GM12878 (cell line): ENCODE measurements around the gene HMCN2. TPM values are rescaled to one million over a fixed set of nuclear protein-coding genes. Genes with fewer than 3 reads are reported as not detected.

Experiments used
- ATAC-seq: fragments of 200-7000 bp; cut with Tn5 transposase; 3 replicates; pipeline ENCODE4 v1.9.1; 2020; ENCODE audit warnings: mild to moderate bottlenecking, moderate library complexity
- BruUV-seq: library from RNA; stranded (reverse); fragments of 400-500 nt; replicated peaks from 2 replicates; lab custom pipeline; 2021; lab: Mats Ljungman, UMichigan
- CTCF ChIA-PET: fragments of 300-600 bp; sonication (Branson Sonifier 250); formaldehyde crosslinking; extraction: SDS; loops from one replicate; lab custom pipeline; 2021; ENCODE audit warnings: inconsistent platforms; lab: Yijun Ruan, JAX
- POLR2A ChIA-PET: fragments of 350-600 bp; formaldehyde crosslinking; extraction: SDS; loops from one replicate; lab custom pipeline; 2021; ENCODE audit warnings: inconsistent platforms; lab: Charles Lee
- RAD21 ChIA-PET: fragments of 300-600 bp; sonication (Branson Sonifier 250); formaldehyde crosslinking; loops from one replicate; lab custom pipeline; 2023; ENCODE audit warnings: antibody characterized with exemption; ENCODE audit not compliant: unreplicated experiment; lab: Charles Lee
- SMC1A ChIA-PET: fragments of 300-600 bp; sonication (Branson Sonifier 250); formaldehyde crosslinking; loops from one replicate; lab custom pipeline; 2023; ENCODE audit not compliant: unreplicated experiment, uncharacterized antibody; lab: Charles Lee
- DNase-seq: peaks from one replicate; pipeline ENCODE4 v3.0.0-alpha.2; 2011; ENCODE audit warnings: low read depth, low spot score
- FAIRE-seq: peaks from 3 replicates; lab custom pipeline; 2011; peaks lifted over from hg19 to GRCh38; lab: Jason Lieb, UNC
- H2AFZ ChIP-seq: 2 replicates; pipeline ENCODE4 v1.6.0; 2011; ENCODE audit warnings: low read depth, low read length, control low read depth; ENCODE audit not compliant: control insufficient read depth
- H3K27ac ChIP-seq: 2 replicates; pipeline ENCODE4 v1.5.1; 2011; ENCODE audit warnings: control low read depth; ENCODE audit not compliant: control insufficient read depth, insufficient read depth
- H3K27me3 ChIP-seq, 2 experiments: replicated peaks in 1 of 2; 2 replicates each; pipeline versions ENCODE4 v1.6.0 to v1.6.1; 2011; ENCODE audit warnings: low read length in 1 of 2; ENCODE audit not compliant: control insufficient read depth in 2 of 2, insufficient read depth in 2 of 2
- H3K36me3 ChIP-seq, 2 experiments: 2 replicates each; pipeline ENCODE4 v1.5.1; 2011; ENCODE audit warnings: low read length in 1 of 2; ENCODE audit not compliant: control insufficient read depth in 2 of 2, insufficient read depth in 2 of 2
- H3K4me1 ChIP-seq: 2 replicates; pipeline ENCODE4 v1.6.1; 2011; ENCODE audit warnings: mild to moderate bottlenecking, low read length, moderate library complexity, mixed read lengths; ENCODE audit not compliant: control insufficient read depth, insufficient read depth
- H3K4me2 ChIP-seq: 2 replicates; pipeline ENCODE4 v1.6.0; 2011; ENCODE audit warnings: control low read depth; ENCODE audit not compliant: control insufficient read depth, insufficient read depth
- H3K4me3 ChIP-seq: fragments of 200-600 bp; sonication (generic); 2 replicates; pipeline ENCODE4 v1.5.1; 2016
- H3K79me2 ChIP-seq: 2 replicates; pipeline ENCODE4 v1.6.0; 2011; ENCODE audit warnings: low read length; ENCODE audit not compliant: control insufficient read depth, insufficient read depth
- H3K9ac ChIP-seq: 2 replicates; pipeline ENCODE4 v1.8.0; 2011; ENCODE audit warnings: low read length, control low read depth, mixed read lengths; ENCODE audit not compliant: control insufficient read depth, insufficient read depth
- H3K9me3 ChIP-seq: replicated peaks from 3 replicates; pipeline ENCODE4 v1.5.1; 2011; ENCODE audit warnings: mild to moderate bottlenecking, low read length; ENCODE audit not compliant: control insufficient read depth, insufficient read depth
- H4K20me1 ChIP-seq: 2 replicates; pipeline ENCODE4 v1.6.0; 2011; ENCODE audit not compliant: control insufficient read depth, insufficient read depth
- BRCA1 ChIP-seq: IDR thresholded peaks from 2 replicates; pipeline ENCODE4 v1.6.1; 2011; ENCODE audit warnings: low read depth, low read length, improper control_type of control experiment
- FOS ChIP-seq: IDR thresholded peaks from 3 replicates; pipeline ENCODE4 v1.6.1; 2011; ENCODE audit warnings: borderline replicate concordance; ENCODE audit not compliant: insufficient read length; ENCODE audit errors: extremely low read depth
- FOXK2 ChIP-seq: fragments of 450-650 bp; IDR thresholded peaks from 2 replicates; pipeline ENCODE4 v1.6.1; 2017; ENCODE audit warnings: mild to moderate bottlenecking, moderate library complexity
- GABPA ChIP-seq: IDR thresholded peaks from 2 replicates; pipeline ENCODE4 v1.6.1; 2014; ENCODE audit warnings: antibody characterized with exemption, low read depth, mild to moderate bottlenecking, inconsistent platforms
- IRF5 ChIP-seq: fragments of 450-650 bp; IDR thresholded peaks from 2 replicates; pipeline ENCODE4 v1.6.1; 2017; ENCODE audit warnings: borderline replicate concordance
- JUNB ChIP-seq: IDR thresholded peaks from 2 replicates; pipeline ENCODE4 v1.6.1; 2016; ENCODE audit warnings: antibody characterized with exemption, mild to moderate bottlenecking
- NFIC ChIP-seq: IDR thresholded peaks from 2 replicates; pipeline ENCODE4 v1.6.1; 2012; ENCODE audit warnings: low read depth, mild to moderate bottlenecking, inconsistent platforms, low read length, moderate library complexity
- PAX8 ChIP-seq: fragments of 450-650 bp; IDR thresholded peaks from 2 replicates; pipeline ENCODE4 v1.6.1; 2017; ENCODE audit warnings: mild to moderate bottlenecking, moderate library complexity
- POLR2AphosphoS2 ChIP-seq: IDR thresholded peaks from 2 replicates; pipeline ENCODE4 v1.6.1; 2011; ENCODE audit warnings: low read depth, mild to moderate bottlenecking, low read length, improper control_type of control experiment, moderate library complexity
- RUNX3 ChIP-seq: IDR thresholded peaks from 2 replicates; pipeline ENCODE4 v1.6.1; 2012; ENCODE audit warnings: low read length, inconsistent platforms
- SUPT20H ChIP-seq: IDR thresholded peaks from 2 replicates; pipeline ENCODE4 v1.6.1; 2011; ENCODE audit warnings: low read depth, mild to moderate bottlenecking, low read length, moderate library complexity, borderline replicate concordance; ENCODE audit not compliant: control insufficient read depth
- WRNIP1 ChIP-seq: IDR thresholded peaks from 2 replicates; pipeline ENCODE4 v1.6.1; 2011; ENCODE audit warnings: low read depth, low read length, improper control_type of control experiment, borderline replicate concordance
- WGBS: methylation state at CpG from one replicate; pipeline ENCODE4 v1.1.6; 2016; ENCODE audit warnings: low lambda C conversion rate; ENCODE audit not compliant: insufficient replicate concordance, insufficient coverage; ENCODE audit errors: missing lambda C conversion rate; 5-methylcytosine and 5-hydroxymethylcytosine counted together
- in situ Hi-C: fragments of 300-500 bp; cut with MboI; formaldehyde crosslinking; loops from 9 replicates; pipeline ENCODE4 v1.14.3; 2018; ENCODE audit warnings: mixed read lengths
- intact Hi-C: fragments of 100-400 bp; cut with micrococcal nuclease; formaldehyde crosslinking; loops from one replicate; pipeline ENCODE4 v1.14.2; 2022; ENCODE audit not compliant: unreplicated experiment
- polyA plus RNA-seq, 11 experiments: library from polyadenylated mRNA; depleted of rRNA in 4 of 11; unstranded in 6 of 11; stranded (reverse) in 5 of 11; fragments of >200 nt; fragmentation: Nextera tagmentation in 4 of 11; fragmentation: Illumina TruSeq in 1 of 11; extraction: Ambion mirVana in 4 of 11; extraction: Trizol in 1 of 11; gene quantifications; 1 replicate in 1 of 11; 2 replicates in 10 of 11; pipeline versions ENCODE4 v1.2.1 to v1.2.3, GENCODE V29; 2011 to 2016; ENCODE audit warnings: inconsistent platforms in 2 of 11, missing spikeins in 2 of 11, low read depth in 1 of 11
- total RNA-seq, 4 experiments: library from RNA; depleted of rRNA in 3 of 4; stranded (reverse); fragments of >200 nt in 3 of 4; fragmentation: Illumina TruSeq in 1 of 4; extraction: Trizol in 1 of 4; gene quantifications; 2 replicates each; pipeline versions ENCODE4 v1.2.1 to v1.2.3, GENCODE V29; 2013 to 2021

Gene HMCN2
- total and polyA plus RNA-seq, 10 of the 15 experiments (the other 5 are each of a cell fraction or from before 2014, with no cell fraction given): 0.04 TPM; not detected in 9

GRCh38 chr9:130467316-130467715, 201.8 kb downstream of the HMCN2 start:
- Histone ChIP-seq H3K27ac (no peak overlapping the region), H3K79me2 (no peaks in the 10 kb centered on the region), H3K4me3 (no peak overlapping the region), H4K20me1 (no peaks in the 10 kb centered on the region), H3K4me2 (no peak overlapping the region), H2AFZ (no peak overlapping the region), H3K4me1 (no peaks in the 10 kb centered on the region), H3K27me3 (peaks cover 2 to 4% of the 10 kb centered on the region in 2 experiments; a peak in 3 of 4 replicates), H3K9me3 (no peaks in the 10 kb centered on the region), H3K9ac (no peak overlapping the region), H3K36me3 (no peaks in the 10 kb centered on the region)
- WGBS: 10% methylated on average over 13 of the region's 13 CpGs
- ATAC-seq (no peak), FAIRE-seq (no peak), DNase-seq (no peak)
- in situ Hi-C loops (no loop called here), intact Hi-C loops (no loop called here)
- BruUV-seq: no TSS peak
- ChIA-PET SMC1A (no interaction called here), POLR2A (no interaction called here), RAD21 (no interaction called here), CTCF (interaction anchor here (0.8 kb wide), 1 partner anchor 217 kb away, joined by 3 read pairs; no protein-coding TSS in a partner anchor)
- no peak for TF ChIP-seq GABPA
- no peak for TF ChIP-seq FOXK2
- no peak for TF ChIP-seq FOS
- TF ChIP-seq NFIC: no peak
- no peak for TF ChIP-seq RUNX3
- no peak for TF ChIP-seq PAX8

GRCh38 chr9:130468566-130468965, 203.0 kb downstream of the HMCN2 start:
- SMC1A ChIA-PET: no interaction called here
- FAIRE-seq: no peak

More at GRCh38 chr9:130468566-130468965, 203.0 kb downstream of the HMCN2 start:
- no peak overlapping the region for H3K27ac ChIP-seq
- BruUV-seq: no TSS peak
- no peaks in the 10 kb centered on the region for H4K20me1 ChIP-seq
- ChIA-PET CTCF (interaction anchor here (1.0 kb wide), 1 partner anchor 11 kb away, joined by 4 read pairs; no protein-coding TSS in a partner anchor), RAD21 (no interaction called here), POLR2A (no interaction called here)
- intact Hi-C loops: no loop called here
- no peaks in the 10 kb centered on the region for H3K36me3 ChIP-seq
- no peak overlapping the region for H3K4me3 ChIP-seq
- no peaks in the 10 kb centered on the region for H3K79me2 ChIP-seq
- H3K9me3 ChIP-seq: no peaks in the 10 kb centered on the region
- H3K9ac ChIP-seq: no peak overlapping the region
- no peak for DNase-seq
- in situ Hi-C loops: no loop called here
- no peak for TF ChIP-seq BRCA1
- no peak for TF ChIP-seq IRF5
- no peak for TF ChIP-seq POLR2AphosphoS2
- no peak for TF ChIP-seq WRNIP1
- no peak for TF ChIP-seq SUPT20H
- TF ChIP-seq JUNB: no peak
- no peak for ATAC-seq
- no peaks in the 10 kb centered on the region for H3K4me1 ChIP-seq
- WGBS: 5% methylated on average over 4 of the region's 4 CpGs
- no peak overlapping the region for H3K4me2 ChIP-seq
- H2AFZ ChIP-seq: no peak overlapping the region
- H3K27me3 ChIP-seq: peaks cover 2 to 7% of the 10 kb centered on the region in 2 experiments; a peak in 3 of 4 replicates
